GM23338 (cell line): ENCODE data around the gene EYA2. TPM values are rescaled to one million over a fixed set of nuclear protein-coding genes. Genes with fewer than 3 reads are reported as not detected.

Experiments
- ATAC-seq: fragments of 200-7000 bp; cut with Tn5 transposase; 3 replicates; pipeline ENCODE4 v1.9.1; 2020
- DNase-seq: peaks from one replicate; pipeline ENCODE4 v3.0.0-alpha.2; 2015; ENCODE audit warnings: low spot score
- H2AFZ ChIP-seq: fragments of 200-600 bp; sonication (generic); 2 replicates; pipeline ENCODE4 v1.8.0; 2016; ENCODE audit warnings: antibody characterized with exemption, mild to moderate bottlenecking, moderate library complexity
- H3F3A ChIP-seq: fragments of 200-600 bp; sonication (generic); replicated peaks from 2 replicates; pipeline ENCODE4 v1.8.0; 2017; ENCODE audit warnings: antibody characterized with exemption, mixed run types, low read depth
- H3K27ac ChIP-seq: fragments of 200-600 bp; sonication (generic); 2 replicates; pipeline ENCODE4 v1.6.1; 2016; ENCODE audit warnings: low read depth
- H3K27me3 ChIP-seq: fragments of 200-600 bp; sonication (generic); 2 replicates; pipeline ENCODE4 v1.8.0; 2016; ENCODE audit warnings: mild to moderate bottlenecking, mixed run types, moderate library complexity; ENCODE audit not compliant: insufficient read depth
- H3K36me3 ChIP-seq: fragments of 200-600 bp; sonication (generic); 2 replicates; pipeline ENCODE4 v1.8.0; 2016; ENCODE audit warnings: mild to moderate bottlenecking; ENCODE audit not compliant: insufficient read depth
- H3K4me1 ChIP-seq: fragments of 200-600 bp; sonication (generic); 2 replicates; pipeline ENCODE4 v1.8.0; 2016; ENCODE audit warnings: mild to moderate bottlenecking, moderate library complexity; ENCODE audit not compliant: insufficient read depth
- H3K4me2 ChIP-seq: fragments of 200-600 bp; sonication (generic); 2 replicates; pipeline ENCODE4 v1.7.1; 2017; ENCODE audit warnings: mixed run types
- H3K4me3 ChIP-seq: fragments of 200-600 bp; sonication (generic); 2 replicates; pipeline ENCODE4 v1.6.1; 2016; ENCODE audit warnings: mixed run types
- H3K79me2 ChIP-seq: fragments of 200-600 bp; sonication (generic); replicated peaks from 2 replicates; pipeline ENCODE4 v1.8.0; 2017; ENCODE audit warnings: mild to moderate bottlenecking; ENCODE audit not compliant: insufficient read depth
- H3K9me2 ChIP-seq: fragments of 200-600 bp; sonication (generic); 2 replicates; pipeline ENCODE4 v1.8.0; 2017; ENCODE audit not compliant: insufficient read depth
- H4K20me1 ChIP-seq: fragments of 200-600 bp; sonication (generic); replicated peaks from 2 replicates; pipeline ENCODE4 v1.8.0; 2017; ENCODE audit warnings: mild to moderate bottlenecking; ENCODE audit not compliant: insufficient read depth
- H3K27ac Mint-ChIP-seq: 2 replicates; pipeline ENCODE4 v1.8.0; 2020; ENCODE audit warnings: inconsistent platforms, mild to moderate bottlenecking, moderate library complexity, mixed read lengths
- H3K27me3 Mint-ChIP-seq: 3 replicates; pipeline ENCODE4 v1.8.0; 2022; ENCODE audit warnings: low read depth, mild to moderate bottlenecking, moderate library complexity, mixed read lengths, inconsistent platforms; ENCODE audit not compliant: insufficient read depth, poor library complexity
- H3K36me3 Mint-ChIP-seq: 3 replicates; pipeline ENCODE4 v1.8.0; 2021; ENCODE audit warnings: low read depth, mild to moderate bottlenecking, inconsistent platforms, moderate library complexity, mixed read lengths
- H3K4me1 Mint-ChIP-seq: 3 replicates; pipeline ENCODE4 v1.8.0; 2020; ENCODE audit warnings: mild to moderate bottlenecking, inconsistent platforms, mixed read lengths
- H3K4me3 Mint-ChIP-seq: 3 replicates; pipeline ENCODE4 v1.8.0; 2021; ENCODE audit warnings: moderate library complexity, mild to moderate bottlenecking, inconsistent platforms, mixed read lengths
- H3K9me3 Mint-ChIP-seq: 3 replicates; pipeline ENCODE4 v1.8.0; 2020; ENCODE audit warnings: moderate library complexity, mild to moderate bottlenecking, inconsistent platforms, mixed read lengths
- CREB1 ChIP-seq: fragments of 250-450 bp; sonication (Bioruptor Pico); IDR thresholded peaks from 2 replicates; pipeline ENCODE4 v1.5.0; 2020; ENCODE audit warnings: low read depth, mild to moderate bottlenecking, moderate library complexity
- CTCF ChIP-seq, 2 experiments: fragments of 200-600 bp in 1 of 2; sonication (generic) in 1 of 2; conservative IDR thresholded peaks; 2 replicates each; pipeline versions ENCODE4 v1.5.1 to v1.6.1; 2016 to 2017; ENCODE audit warnings: antibody characterized with exemption in 2 of 2, low read depth in 2 of 2, mild to moderate bottlenecking in 2 of 2, moderate library complexity in 1 of 2
- ETS1 ChIP-seq: IDR thresholded peaks from 2 replicates; pipeline ENCODE4 v1.6.1; 2016; ENCODE audit warnings: antibody characterized with exemption
- NANOG ChIP-seq: IDR thresholded peaks from 2 replicates; pipeline ENCODE4 v1.6.1; 2016; ENCODE audit warnings: antibody characterized with exemption, borderline replicate concordance
- STAT1 ChIP-seq: IDR thresholded peaks from one replicate; pipeline ENCODE4 v1.6.1; 2016; ENCODE audit warnings: antibody characterized with exemption; ENCODE audit not compliant: unreplicated experiment
- ZNF114 ChIP-seq: fragments of 250-450 bp; sonication (Bioruptor Pico); IDR thresholded peaks from 2 replicates; pipeline ENCODE4 v1.5.0; 2020; ENCODE audit warnings: mild to moderate bottlenecking, moderate library complexity
- ZNF331 ChIP-seq: fragments of 250-450 bp; sonication (Bioruptor Pico); IDR thresholded peaks from 2 replicates; pipeline ENCODE4 v1.5.0; 2020; ENCODE audit warnings: low read depth, mild to moderate bottlenecking, moderate library complexity
- ZNF462 ChIP-seq: fragments of 250-450 bp; sonication (Bioruptor Pico); IDR thresholded peaks from 2 replicates; pipeline ENCODE4 v1.5.0; 2020; ENCODE audit warnings: mild to moderate bottlenecking, moderate library complexity
- polyA plus RNA-seq: library from polyadenylated mRNA; unstranded; fragments of >200 nt; fragmentation: Nextera tagmentation; extraction: Ambion mirVana; gene quantifications from 2 replicates; pipeline ENCODE4 v1.2.1, GENCODE V29; 2016
- total RNA-seq: library from RNA; depleted of rRNA; stranded (reverse); fragments of >200 nt; shearing (Covaris generic); gene quantifications from 2 replicates; pipeline ENCODE4 v1.2.3, GENCODE V29; 2014

EYA2 gene
- total and polyA plus RNA-seq, 2 experiments from 2014 or later: 0.50 to 0.56 TPM

GRCh38 chr20:47211036-47211435, 316.4 kb downstream of the EYA2 start (continued):
- no peak for TF ChIP-seq ZNF462 (CRISPR knock-in tag)

- Mint-ChIP-seq H3K4me1 (peaks cover 4% of the 10 kb centered on the region; the same call in 2 of the 3 replicates), H3K9me3 (no peaks in the 10 kb centered on the region), H3K4me3 (no peak overlapping the region), H3K27me3 (peaks cover under 1% of the 10 kb centered on the region), H3K27ac (no peak overlapping the region), H3K36me3 (peaks cover 46% of the 10 kb centered on the region)
- Histone ChIP-seq H3F3A (peaks cover 15% of the 10 kb centered on the region; the same call in 1 of the 2 replicates), H4K20me1 (no peaks in the 10 kb centered on the region; the same call in none of the 2 replicates), H2AFZ (no peak overlapping the region), H3K27me3 (no peaks in the 10 kb centered on the region), H3K79me2 (peaks cover 42% of the 10 kb centered on the region), H3K9me2 (no peaks in the 10 kb centered on the region), H3K4me1 (0 out of 2 replicates have a peak, but pooled peaks cover under 1% of the 10 kb centered on the region), H3K4me2 (no peak overlapping the region), H3K4me3 (no peak overlapping the region), H3K36me3 (peaks cover 54% of the 10 kb centered on the region), H3K27ac (no peak overlapping the region)
- ATAC-seq: no peak
- no peak for DNase-seq
- TF ChIP-seq CTCF (conservative IDR thresholded peaks at IDR 0.05; ENCODE audit: low read depth in 2 of 2) (no peak), ZNF114 (CRISPR knock-in tag) (no peak), STAT1 (no peak), CREB1 (CRISPR knock-in tag) (no peak), ETS1 (no peak), ZNF331 (CRISPR knock-in tag) (no peak), NANOG (no peak)
Observed at GRCh38 chr20:47212606-47213207, 318.1 kb downstream of the EYA2 start.
